PFSK-1 (cell line): ENCODE results near the gene ZFHX3.

Source experiments
- POLR2AphosphoS5 ChIP-seq: IDR thresholded peaks from 2 replicates; pipeline ENCODE4 v1.6.1; 2012; ENCODE audit warnings: low read depth, mild to moderate bottlenecking, control low read depth, low read length, moderate library complexity
- REST ChIP-seq, 2 experiments: IDR thresholded peaks; 2 replicates each; pipeline versions ENCODE4 v1.6.1 to v1.8.0; 2011 to 2012; ENCODE audit warnings: low read depth in 2 of 2, low read length in 2 of 2, control low read depth in 1 of 2, inconsistent platforms in 1 of 2, mild to moderate bottlenecking in 1 of 2, moderate library complexity in 1 of 2; ENCODE audit not compliant: insufficient read depth in 1 of 2

DNA sequence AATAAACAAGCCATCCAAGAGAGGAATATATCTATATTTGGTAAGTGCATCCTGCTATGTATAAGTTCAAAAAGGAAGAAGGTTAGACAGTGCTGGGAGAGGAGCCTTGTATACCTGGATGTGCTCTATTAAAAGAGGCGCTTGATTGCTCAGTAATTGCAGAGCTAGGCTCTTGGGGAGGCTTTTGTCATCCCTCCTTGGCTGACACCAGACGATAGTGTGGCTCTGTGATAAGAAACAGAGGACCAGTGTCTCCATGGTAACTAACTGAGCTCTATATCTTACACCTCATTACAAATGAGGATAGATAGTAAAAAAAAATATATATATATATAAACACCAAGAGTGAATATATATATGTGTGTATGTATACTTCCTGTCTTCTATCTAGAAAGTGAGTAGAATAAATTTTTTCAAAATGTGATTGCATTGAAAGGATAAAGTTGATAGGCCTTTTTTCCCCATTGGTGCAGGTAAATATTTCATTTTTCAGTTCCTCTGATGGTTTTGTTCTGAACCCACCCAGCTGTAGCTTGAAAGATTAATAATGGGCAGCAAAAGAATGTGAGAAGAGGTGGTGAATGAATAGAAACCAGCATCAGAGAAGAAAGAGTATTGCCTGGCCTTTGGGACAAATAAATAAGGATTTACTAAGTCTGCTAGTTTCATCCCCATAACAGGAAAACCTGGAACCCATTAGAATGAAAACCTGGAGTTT is 303.7 kb downstream of the ZFHX3 start:
- TF ChIP-seq REST (IDR thresholded peaks at IDR 0.05; ENCODE audit: insufficient read depth in 1 of 2, low read depth in 2 of 2, low read length in 2 of 2) (no peak), POLR2AphosphoS5 (no peak)
